ENCODE results near the gene EFHC1.

DNA sequence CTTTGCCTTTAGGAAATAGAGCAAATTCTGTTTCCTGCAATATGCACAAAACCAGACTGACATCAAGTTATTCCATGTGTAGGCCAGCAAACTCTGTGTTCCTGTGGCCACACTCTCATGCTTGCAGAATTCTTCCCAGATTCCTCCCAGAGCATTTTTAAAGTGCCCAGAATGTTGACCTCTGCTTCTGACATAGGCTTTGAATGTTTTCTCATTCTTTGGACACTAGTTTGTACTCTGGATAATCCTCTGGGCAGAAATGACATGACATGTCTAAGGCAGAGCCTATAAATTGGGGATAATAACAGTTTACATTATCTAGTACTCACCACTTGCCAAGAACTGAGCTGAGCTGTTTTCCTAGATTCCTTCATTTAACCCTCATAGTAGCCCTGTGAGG lies 9.2 kb upstream of the EFHC1 start:
- TF ChIP-seq, protein P1, sequence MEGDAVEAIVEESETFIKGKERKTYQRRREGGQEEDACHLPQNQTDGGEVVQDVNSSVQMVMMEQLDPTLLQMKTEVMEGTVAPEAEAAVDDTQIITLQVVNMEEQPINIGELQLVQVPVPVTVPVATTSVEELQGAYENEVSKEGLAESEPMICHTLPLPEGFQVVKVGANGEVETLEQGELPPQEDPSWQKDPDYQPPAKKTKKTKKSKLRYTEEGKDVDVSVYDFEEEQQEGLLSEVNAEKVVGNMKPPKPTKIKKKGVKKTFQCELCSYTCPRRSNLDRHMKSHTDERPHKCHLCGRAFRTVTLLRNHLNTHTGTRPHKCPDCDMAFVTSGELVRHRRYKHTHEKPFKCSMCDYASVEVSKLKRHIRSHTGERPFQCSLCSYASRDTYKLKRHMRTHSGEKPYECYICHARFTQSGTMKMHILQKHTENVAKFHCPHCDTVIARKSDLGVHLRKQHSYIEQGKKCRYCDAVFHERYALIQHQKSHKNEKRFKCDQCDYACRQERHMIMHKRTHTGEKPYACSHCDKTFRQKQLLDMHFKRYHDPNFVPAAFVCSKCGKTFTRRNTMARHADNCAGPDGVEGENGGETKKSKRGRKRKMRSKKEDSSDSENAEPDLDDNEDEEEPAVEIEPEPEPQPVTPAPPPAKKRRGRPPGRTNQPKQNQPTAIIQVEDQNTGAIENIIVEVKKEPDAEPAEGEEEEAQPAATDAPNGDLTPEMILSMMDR (IDR thresholded peaks at IDR 0.05; ENCODE audit: poor library complexity), result no peak
- TF ChIP-seq EZH2 (IDR thresholded peaks at IDR 0.05; ENCODE audit: borderline replicate concordance), result no peak
